Measurements from ENCODE around the gene HCAR2. TPM values are rescaled to one million over a fixed set of nuclear protein-coding genes. Genes with fewer than 3 reads are reported as not detected.

Gene HCAR2
- total RNA-seq, 4 donors from 2014 or later, result 13.8 to 25.8 (median 21.5) TPM

DNA sequence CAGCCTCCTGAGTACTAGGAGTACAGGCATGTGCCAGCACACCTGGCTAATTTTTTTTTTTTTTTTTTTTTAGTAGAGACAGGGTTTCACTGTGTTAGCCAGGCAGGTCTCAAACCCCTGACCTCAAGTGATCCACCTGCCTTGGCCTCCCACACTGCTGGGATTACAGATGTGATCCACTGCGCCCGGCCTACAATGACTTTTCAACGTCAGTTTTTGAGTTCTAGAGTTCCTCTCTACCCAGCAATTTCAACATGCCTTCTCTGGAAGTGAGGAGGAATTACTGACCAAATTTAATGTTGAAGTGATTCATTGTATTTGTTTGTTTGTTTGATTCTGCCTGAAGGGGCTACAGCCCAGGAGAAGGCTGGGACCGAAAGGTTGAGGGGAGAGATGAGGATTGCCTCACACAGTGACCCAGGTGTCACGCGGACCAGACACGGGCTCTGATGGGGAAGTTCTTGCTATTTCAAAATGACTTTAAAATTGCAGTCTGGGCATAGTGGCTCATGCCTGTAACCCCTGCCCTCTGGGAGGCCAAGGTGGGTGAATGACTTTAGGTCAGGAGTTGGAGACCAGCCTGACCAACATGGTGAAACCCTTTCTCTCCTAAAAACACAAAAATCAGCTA is 40.9 kb upstream of the HCAR2 start:
- Histone ChIP-seq H3K36me3 (no peaks in the 10 kb centered on the region), H3K27ac (no peak overlapping the region), H3K4me3 (no peak overlapping the region), H3K27me3 (no peaks in the 10 kb centered on the region), H3K9me3 (no peaks in the 10 kb centered on the region), H3K4me1 (no peaks in the 10 kb centered on the region)
- TF ChIP-seq POLR2A (IDR thresholded peaks at IDR 0.05) (no peak), POLR2AphosphoS5 (IDR thresholded peaks at IDR 0.05) (no peak), EP300 (IDR thresholded peaks at IDR 0.05) (no peak)
- TF ChIP-seq, protein P1, sequence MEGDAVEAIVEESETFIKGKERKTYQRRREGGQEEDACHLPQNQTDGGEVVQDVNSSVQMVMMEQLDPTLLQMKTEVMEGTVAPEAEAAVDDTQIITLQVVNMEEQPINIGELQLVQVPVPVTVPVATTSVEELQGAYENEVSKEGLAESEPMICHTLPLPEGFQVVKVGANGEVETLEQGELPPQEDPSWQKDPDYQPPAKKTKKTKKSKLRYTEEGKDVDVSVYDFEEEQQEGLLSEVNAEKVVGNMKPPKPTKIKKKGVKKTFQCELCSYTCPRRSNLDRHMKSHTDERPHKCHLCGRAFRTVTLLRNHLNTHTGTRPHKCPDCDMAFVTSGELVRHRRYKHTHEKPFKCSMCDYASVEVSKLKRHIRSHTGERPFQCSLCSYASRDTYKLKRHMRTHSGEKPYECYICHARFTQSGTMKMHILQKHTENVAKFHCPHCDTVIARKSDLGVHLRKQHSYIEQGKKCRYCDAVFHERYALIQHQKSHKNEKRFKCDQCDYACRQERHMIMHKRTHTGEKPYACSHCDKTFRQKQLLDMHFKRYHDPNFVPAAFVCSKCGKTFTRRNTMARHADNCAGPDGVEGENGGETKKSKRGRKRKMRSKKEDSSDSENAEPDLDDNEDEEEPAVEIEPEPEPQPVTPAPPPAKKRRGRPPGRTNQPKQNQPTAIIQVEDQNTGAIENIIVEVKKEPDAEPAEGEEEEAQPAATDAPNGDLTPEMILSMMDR (IDR thresholded peaks at IDR 0.05), result no peak
- WGBS, result 90% methylated on average over 7 of the region's 7 CpGs
- peak in 1 of 2 donors; percentile 36 for DNase-seq (ENCODE audit: low spot score in 2 of 2)

DNA sequence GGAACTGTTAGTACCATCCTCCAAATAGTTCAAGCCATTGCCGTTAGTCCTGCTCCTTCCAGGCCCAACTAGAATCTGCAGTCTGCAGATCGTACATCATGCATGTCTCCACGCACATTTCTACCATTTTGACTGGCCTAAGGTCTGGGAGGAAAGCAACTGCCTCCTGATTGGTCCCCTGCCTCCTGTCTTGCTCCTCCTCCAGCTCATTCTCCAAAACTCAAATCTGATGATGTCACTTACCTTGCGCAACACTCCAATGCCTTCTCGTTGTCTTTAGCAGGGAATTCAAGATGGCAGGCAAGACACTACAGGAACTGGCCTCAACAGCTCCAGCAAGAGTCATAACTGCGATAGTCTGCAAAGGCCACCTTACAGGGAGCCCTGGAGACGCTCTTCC is 37.2 kb upstream of the HCAR2 start:
- no peaks in the 10 kb centered on the region for H3K27me3 ChIP-seq
- H3K27ac ChIP-seq, result no peak overlapping the region
- H3K4me1 ChIP-seq, result no peaks in the 10 kb centered on the region
- DNase-seq (ENCODE audit: low spot score in 2 of 2), result peak in 1 of 2 donors; percentile 1
- no peak overlapping the region for H3K4me3 ChIP-seq
- H3K36me3 ChIP-seq, result no peaks in the 10 kb centered on the region
- WGBS, result 91% methylated on average over 7 of the region's 7 CpGs
- TF ChIP-seq, protein P1 (IDR thresholded peaks at IDR 0.05), result no peak
- TF ChIP-seq EP300 (IDR thresholded peaks at IDR 0.05), result no peak
- no peak for TF ChIP-seq POLR2A (IDR thresholded peaks at IDR 0.05)
- TF ChIP-seq POLR2AphosphoS5 (IDR thresholded peaks at IDR 0.05), result no peak
- H3K9me3 ChIP-seq, result no peaks in the 10 kb centered on the region

- WGBS, result 79% methylated on average over 7 of the region's 7 CpGs
- Histone ChIP-seq H3K4me1 (no peaks in the 10 kb centered on the region), H3K27ac (no peak overlapping the region)
Measured at GRCh38 chr12:122738571-122738970, 35.4 kb upstream of the HCAR2 start.

GRCh38 chr12:122732611-122733010 is 29.5 kb upstream of the HCAR2 start:
- no peaks in the 10 kb centered on the region for H3K4me1 ChIP-seq
- H3K36me3 ChIP-seq, result no peaks in the 10 kb centered on the region
- no peak overlapping the region for H3K27ac ChIP-seq
- DNase-seq (ENCODE audit: low spot score in 2 of 2), result no peak
- no peak for TF ChIP-seq POLR2AphosphoS5 (IDR thresholded peaks at IDR 0.05)
- TF ChIP-seq, protein P1 (IDR thresholded peaks at IDR 0.05), result no peak
- TF ChIP-seq POLR2A (IDR thresholded peaks at IDR 0.05), result no peak
- TF ChIP-seq EP300 (IDR thresholded peaks at IDR 0.05), result no peak
- no peaks in the 10 kb centered on the region for H3K27me3 ChIP-seq
- no peaks in the 10 kb centered on the region for H3K9me3 ChIP-seq
- WGBS, result 90% methylated on average over 4 of the region's 4 CpGs
- no peak overlapping the region for H3K4me3 ChIP-seq

More at GRCh38 chr12:122738571-122738970, 35.4 kb upstream of the HCAR2 start:
- H3K27me3 ChIP-seq, result no peaks in the 10 kb centered on the region
- no peaks in the 10 kb centered on the region for H3K36me3 ChIP-seq
- no peak for TF ChIP-seq EP300 (IDR thresholded peaks at IDR 0.05)
- TF ChIP-seq, protein P1 (IDR thresholded peaks at IDR 0.05), result no peak
- TF ChIP-seq POLR2AphosphoS5 (IDR thresholded peaks at IDR 0.05), result no peak
- no peak for TF ChIP-seq POLR2A (IDR thresholded peaks at IDR 0.05)
- no peaks in the 10 kb centered on the region for H3K9me3 ChIP-seq
- DNase-seq (ENCODE audit: low spot score in 2 of 2), result no peak
- no peak overlapping the region for H3K4me3 ChIP-seq

- TF ChIP-seq POLR2A (IDR thresholded peaks at IDR 0.05) (no peak), POLR2AphosphoS5 (IDR thresholded peaks at IDR 0.05) (no peak), EP300 (IDR thresholded peaks at IDR 0.05) (no peak)
- TF ChIP-seq, protein P1 (IDR thresholded peaks at IDR 0.05), result no peak
- Histone ChIP-seq H3K27me3 (no peaks in the 10 kb centered on the region), H3K9me3 (no peaks in the 10 kb centered on the region), H3K36me3 (no peaks in the 10 kb centered on the region), H3K4me1 (no peaks in the 10 kb centered on the region), H3K27ac (no peak overlapping the region), H3K4me3 (no peak overlapping the region)
- no peak for DNase-seq (ENCODE audit: low spot score in 2 of 2)
- WGBS, result 78% methylated on average over 3 of the region's 3 CpGs
Measured at GRCh38 chr12:122732170-122732569, 29.0 kb upstream of the HCAR2 start.
